GF-D8 (cell line): Measurements from ENCODE around the gene MPRIP.

Experiments used
- DNase-seq: peaks from one replicate; lab custom pipeline; 2025; lab: John Stamatoyannopoulos, UW

Gene MPRIP

DNA sequence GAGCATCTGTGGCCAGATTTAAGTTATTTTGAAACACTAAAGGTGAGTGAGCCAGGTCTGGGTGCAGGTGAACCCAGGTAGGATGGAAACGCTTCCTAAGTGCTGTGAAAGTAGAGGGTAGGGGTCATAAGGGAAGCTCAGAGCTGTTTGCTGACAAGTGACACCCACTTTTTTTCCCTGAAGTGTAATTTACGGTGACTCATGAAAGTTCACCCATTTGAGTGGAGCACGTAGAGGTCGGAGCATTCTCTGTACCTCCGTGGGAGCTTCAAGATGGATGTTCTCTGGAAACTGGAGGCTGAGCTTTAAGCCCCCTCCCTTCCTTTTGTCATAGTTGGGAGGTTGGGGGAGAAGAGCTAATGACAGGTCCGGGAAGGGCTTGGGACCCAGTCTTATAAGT is 44.3 kb downstream of the MPRIP start:
- no peak for DNase-seq

DNA sequence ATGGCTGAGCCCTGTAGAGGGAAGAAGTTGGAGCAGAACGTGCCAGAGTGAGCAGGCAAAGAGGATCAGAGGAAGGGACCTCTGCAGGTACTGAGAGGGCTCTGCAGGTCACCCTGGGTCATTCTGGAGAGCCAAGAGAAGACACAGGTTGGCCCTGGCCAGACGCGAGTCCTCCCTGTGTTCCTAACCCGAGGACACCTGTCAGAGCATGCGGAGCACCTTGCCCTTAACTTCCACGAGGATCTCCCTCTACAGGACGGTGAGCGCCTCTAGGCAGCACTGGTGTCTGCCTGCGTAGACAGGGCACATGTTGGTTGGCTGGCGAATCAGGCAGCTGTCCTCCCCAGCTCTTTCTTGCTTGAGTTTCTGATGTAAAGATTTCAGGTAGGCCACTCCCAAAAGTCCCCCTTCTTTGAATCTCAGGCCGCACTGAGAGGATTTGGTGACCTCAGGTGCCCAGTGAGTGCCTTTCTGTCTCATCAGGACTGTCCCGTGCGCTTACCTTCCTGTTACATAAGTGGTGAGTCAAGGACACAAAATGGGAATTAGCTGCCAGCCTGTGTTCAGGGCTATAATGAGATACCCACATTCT is 45.3 kb downstream of the MPRIP start:
- no peak for DNase-seq

DNA sequence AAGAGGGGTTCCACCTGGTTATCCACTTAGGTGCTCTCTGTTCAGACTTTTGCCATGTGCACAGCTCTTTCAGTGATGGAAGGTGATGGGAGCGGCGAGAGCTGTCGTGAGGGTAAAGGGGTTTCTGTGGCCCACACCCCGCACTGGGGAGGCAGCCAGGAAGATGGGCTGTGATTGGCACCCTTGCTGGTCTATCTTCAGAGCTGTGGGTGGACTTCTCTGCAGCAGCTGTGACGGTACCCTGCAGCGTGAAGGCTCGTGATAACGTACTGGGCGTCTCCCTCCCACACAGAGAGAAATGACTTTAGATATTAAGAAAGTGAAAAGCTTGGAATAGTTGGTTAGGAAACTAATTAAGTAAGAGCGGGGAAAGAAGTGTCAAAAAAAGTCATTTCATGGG is 45.8 kb downstream of the MPRIP start:
- no peak for DNase-seq

DNA sequence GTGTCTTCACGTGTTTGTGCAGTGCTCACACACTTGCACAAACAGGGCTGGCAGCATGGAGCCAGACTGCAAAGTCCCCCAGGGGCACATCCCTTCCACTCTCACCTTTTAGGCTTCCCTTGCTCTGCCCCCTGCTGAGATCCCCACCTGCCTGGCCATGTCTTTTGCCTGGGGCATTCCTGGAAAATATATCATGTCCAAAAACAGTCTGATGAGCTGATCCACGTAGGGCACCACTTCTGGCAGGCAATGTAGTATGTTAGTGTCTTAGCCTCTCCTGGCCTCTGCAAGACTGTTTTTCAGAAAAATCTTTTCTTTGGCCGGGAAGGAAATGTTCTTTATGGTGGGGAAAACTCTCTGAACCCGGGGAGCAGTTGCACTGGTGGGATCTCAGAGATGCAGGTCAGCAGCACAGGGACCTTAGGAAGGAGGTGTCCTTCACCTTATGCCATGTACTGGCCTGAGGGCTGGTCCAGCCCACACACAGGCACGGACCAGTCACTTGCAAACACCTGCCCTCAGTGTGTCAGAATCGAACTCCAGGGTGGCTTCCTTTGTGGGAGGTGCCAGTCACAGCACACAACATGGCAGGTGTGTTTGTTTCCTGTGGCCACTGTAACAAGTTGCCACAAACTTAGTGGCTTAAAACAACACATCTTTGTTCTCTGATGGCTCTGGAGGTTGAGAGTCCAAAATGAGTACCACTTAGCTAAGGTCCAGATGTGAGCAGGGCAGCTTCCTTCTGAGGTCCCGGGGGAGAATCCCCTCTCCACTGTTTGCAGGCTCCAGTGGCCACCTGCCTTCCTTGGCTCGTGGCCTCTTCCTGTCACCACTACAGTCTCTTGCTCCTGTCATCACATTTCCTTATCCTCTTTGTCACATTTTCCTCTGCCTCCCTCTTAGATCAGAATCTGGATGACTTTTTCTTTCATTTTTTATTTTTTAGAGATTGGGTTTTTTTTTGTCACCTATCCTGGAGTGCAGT is 46.6 kb downstream of the MPRIP start:
- DNase-seq: no peak

DNA sequence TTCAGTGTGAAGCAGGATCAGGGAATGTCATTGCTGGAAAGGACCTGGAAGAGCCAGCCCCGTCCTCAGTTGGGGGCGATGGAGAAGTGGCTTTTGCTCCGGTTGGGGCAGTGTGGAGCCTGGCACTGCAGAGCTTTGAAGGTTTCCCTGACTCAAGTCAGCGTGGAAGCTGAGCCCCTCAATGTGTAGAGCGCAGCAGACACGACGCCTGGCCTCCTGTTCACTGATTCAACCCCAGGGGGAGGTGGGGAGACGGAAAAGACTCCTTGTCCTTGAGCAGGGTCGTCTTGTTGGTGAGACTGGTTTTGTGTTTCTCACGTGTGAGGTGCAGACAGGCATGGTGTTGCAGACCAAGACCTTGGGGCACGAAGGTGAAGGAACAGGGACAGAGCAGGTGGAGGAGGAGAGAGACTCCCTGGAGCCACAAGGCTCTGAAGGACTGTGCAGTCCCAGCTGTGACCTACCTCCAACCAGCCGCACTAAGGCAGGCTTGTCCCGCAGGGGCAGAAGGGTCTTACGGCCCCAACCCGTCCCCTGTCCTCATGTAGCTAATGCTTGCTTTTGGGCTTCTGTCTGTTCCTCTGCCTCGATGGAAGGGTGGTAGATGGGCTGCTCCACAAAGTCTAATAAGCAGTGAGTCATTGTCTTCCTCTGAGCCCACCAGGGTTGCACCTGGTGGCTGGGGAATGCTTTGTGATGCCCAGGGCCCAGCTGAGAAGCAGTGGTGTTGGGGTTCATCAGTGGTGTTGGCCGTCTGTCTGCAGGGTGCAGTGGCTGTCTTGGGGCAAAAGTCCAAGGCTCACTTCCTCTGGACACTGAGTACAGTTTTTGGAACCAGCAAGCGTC is 47.8 kb downstream of the MPRIP start:
- DNase-seq: no peak

DNA sequence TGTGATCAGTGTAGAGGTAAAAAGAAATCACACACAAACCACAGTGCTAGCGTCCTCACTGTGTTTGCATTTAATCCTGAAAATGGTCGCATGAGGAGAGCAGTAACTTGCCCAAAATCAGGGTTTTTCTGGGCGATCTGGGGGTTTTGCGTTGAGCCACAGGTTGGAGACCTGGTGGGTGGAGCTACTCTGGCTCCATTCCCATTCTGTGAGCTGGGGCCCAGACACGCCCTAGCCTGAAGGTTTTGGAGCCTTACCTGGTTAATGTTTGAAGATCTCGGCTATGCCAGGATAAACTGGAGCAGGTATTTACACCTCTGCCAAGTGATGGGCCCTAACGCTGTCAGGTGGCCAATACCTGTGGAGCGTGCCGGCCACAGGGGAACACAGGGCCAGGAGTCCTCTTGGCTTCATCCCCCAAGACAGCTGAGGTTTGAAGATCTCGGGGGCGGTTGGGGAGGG is 48.4 kb downstream of the MPRIP start:
- DNase-seq: no peak

DNA sequence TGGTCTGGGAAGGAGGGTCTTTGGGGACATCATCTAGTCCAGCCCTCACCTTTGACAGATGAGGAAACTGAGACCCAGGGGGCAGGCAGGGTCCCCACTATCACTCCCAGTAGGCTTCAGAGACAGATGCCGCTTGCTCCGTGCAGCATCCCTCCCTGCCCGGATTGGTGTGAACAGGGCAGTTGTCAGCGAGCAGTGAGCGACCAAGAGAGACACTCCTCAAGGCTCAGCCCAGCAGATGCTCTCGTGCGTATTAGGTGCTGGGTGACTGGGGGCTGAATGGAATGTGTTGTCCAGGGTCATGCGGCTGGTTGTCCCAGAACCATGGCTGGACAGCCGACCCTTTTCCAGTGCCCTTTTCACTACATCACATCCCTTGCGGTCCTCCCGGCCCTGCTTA is 49.0 kb downstream of the MPRIP start:
- no peak for DNase-seq

DNA sequence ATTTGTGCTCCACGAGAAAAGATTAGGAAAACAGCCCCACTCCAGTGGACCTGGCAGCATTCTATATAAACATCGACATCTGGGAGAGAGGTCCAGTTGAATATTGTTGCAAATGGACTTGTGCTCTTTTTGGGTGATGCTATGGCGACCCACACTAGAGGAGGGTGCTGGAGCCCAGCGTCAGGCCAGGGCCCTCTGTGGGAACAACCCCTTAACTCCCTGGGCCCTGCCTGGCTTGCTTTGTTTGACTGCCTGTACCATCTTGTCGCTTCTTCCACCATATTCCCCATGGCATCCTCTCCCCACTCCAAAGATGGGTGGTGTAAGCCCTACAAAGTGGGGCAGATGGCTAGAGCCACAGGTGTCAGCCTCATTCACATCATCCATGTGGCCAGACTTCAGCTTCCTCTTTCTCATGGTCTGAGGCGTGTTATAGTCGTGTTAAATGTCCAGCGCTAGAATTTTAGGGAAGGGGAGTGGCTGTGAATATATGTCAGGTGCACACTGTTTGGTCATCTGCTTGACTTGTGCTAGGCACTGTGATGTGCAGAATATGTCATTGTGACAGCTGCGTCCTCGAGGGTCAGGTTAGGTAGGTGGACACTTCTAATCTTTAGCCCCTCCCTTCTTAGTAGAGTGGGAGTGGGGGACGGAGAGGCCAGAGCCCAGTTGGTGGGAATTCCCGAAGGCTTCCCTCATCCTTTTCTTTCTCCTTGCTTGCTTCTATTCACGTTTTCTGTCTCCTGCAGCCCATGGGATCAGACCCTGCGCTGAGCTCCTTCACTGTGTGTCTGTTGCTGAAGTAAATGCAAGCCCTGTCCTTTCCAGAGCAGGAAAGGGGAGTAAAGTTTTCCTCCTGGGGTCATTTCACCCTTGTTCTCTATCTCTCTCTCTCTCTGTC is 49.8 kb downstream of the MPRIP start:
- DNase-seq: no peak

DNA sequence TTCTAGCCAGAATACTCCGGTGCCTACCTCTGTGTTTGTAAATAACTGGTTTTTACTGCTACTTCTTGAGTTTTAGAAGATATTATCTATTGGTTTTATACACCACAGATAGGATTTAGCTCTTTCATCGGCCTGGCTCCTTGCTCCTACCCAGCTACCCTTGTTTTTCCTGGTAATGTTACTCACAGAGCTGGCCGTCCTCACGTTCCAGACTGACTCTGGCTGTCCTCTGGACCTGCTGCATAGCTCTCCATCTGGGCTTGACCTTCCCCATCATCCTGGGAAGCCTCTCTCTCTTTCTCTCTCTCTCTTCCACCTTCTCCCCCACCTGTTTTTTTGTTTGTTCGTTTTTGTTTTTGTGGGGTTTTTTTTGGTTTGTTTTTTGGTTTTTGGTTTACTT is 51.5 kb downstream of the MPRIP start:
- DNase-seq: no peak

DNA sequence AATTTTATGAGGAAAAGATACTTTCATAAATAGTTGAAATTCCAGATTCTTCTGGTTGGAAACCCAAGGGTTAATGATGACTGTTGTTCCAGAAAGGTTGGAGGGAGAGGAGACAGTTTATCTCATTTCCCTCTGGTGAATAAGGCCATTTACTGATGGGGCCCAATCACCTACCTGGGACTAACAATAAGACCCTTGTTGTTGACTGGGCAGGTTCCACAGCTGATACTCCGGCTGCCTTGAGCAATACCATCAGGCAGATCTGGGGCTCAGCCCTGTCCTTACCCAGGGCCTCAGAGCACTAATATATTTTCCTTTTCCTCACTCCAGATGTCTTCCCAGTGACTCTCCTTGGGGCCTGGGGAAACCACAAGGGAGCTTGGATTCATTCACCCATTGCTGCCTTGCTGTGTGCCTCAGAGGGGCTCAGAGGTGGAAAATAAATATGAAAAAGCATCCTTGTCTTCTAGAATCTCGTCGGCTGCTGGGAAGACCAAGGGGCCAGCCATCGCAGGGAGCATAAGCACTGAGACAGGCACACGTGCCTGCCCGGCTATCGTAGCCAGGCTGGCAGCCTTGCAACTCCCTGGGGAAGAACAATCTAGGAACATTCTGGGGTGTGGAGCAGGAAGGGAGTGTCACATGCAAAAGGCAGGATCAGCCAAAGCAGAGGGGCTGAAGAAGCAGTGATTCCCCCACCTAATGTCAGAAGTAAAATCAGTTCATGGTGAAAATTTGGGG is 54.4 kb downstream of the MPRIP start:
- DNase-seq: no peak

DNA sequence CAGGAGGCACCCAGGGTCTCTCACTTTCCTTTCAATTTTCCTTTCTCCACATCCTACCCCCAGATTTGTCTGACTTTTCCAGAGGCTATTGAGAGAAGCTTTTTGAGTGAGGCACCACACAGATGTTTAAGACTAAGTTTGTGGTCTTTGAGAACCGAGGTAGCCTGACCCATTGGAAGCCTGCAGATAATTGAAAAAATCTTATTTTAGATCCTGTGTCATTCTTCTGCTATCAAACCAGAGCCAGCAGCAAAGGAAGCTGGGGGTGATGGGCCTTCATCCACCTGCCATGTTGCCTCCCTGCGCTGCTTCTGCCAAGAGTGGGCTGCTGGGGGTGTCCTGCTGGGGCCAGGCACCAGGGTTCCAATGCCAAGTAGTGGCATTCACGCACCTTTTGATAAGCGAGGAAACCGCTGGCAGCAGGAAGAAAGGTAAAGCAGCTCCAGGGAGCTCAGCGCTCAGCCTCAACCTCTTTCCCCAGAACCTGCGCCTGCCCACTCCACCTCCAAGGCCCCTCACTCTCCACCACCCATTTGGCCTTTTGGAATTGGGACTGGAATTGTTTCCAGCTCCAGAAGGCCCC is 55.6 kb downstream of the MPRIP start:
- DNase-seq: no peak

DNA sequence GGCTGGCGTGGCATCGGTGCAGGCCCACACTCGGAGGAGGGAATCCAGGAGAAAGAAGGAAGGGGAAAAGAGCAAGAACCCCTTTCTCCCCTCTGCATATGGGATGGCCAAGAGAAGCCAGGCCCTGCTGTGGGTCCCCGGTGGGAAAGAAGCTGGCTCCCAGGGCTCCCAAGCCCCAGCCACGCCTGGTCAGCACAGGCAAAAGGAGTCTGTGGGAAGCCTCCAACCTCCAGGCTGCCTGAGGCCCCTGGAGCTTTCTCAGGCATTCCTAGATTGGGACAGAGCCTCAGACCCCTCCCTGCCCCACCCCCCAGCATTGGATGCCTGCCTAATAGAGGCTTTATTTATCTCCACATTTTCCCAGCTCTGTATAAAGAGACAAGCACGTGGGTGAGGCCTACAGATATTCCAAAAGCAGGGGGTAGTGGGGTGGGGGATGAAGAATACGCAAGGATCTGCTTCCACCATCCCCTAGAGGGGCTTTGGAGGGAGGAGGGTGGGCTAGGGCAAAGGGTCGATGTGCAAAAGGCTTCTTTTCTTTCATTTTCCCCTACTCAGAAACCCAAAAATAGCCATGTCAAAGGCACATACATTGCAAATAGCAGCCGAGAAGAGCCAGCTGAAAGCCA is 56.4 kb downstream of the MPRIP start:
- DNase-seq: no peak

DNA sequence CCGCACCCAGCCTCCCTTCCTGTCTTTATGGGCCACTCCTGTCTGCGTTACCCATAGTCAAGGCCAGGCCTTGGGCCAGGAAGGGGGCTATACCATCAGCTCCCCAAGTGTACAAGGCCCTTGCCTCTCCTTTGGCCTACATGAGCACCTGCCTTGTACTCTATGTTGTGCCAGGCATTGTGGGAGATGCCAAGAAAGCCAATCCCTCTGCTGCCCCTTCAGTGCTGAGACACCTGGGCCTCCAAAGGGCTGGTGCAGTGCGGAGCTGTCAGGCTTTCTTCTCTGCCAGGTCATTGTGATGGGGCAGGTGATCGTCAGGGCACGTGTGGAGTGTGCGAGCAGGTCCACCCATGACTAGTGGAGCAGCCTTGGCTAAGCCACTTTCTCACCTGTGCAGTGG is 59.9 kb downstream of the MPRIP start:
- no peak for DNase-seq

DNA sequence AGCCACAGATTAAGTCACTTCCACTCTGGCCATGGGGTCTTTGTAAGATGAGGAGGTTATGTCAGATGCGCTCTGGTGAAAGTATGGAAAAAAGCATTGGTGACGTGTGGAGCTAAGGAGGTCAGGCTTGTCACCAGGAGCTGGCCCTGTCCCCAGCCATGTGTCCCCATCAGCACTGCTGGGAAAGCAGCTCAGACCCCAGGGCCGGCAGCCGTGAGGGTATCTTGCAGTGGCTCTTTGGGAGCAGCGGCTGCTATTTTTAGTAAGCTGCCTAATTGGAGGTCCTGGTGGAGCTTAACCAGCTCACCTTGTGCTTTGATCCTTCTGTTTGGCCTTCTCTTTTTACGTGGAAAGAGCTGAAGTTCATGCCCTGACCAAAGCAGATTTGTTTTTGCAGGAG is 60.9 kb downstream of the MPRIP start:
- DNase-seq: no peak

DNA sequence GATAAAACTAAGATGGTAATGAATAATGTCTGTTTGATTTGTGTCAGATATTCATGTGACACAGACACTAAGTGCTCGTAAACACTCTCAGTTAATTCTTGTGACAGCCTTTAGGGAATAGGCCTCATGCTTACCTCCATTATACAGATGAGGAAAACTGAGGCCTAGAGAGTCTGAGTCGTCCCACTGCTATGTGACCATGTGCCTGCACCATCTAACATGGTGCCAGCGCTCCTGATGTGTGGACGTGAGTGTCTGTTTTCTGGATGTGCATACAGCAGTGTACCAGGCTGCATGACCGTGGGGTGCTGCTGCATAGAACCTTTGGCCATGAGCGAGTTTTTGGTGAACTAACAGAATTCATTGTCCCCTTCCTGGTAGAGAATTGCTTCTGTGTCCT is 61.8 kb downstream of the MPRIP start:
- DNase-seq: no peak

DNA sequence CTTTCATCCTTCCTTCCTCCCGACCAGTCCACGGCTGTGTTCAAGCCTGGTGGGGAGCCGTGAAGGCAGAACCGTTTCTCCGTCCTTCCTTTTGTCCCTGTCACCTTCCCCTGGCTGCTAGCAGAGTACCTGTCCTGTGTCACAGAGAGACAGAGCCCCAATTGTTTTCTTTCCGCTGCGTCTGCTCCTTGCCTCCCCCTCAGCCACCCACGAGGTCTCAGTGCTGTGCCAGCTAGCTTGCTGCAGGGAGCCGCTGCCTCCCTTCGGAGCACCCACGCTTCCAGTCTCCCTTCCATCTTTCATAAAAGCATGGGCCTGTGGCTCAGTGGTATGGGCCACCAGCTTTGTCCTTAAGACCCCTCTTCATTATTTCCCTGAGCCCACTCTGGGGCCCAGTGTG is 62.2 kb downstream of the MPRIP start:
- DNase-seq: no peak

DNA sequence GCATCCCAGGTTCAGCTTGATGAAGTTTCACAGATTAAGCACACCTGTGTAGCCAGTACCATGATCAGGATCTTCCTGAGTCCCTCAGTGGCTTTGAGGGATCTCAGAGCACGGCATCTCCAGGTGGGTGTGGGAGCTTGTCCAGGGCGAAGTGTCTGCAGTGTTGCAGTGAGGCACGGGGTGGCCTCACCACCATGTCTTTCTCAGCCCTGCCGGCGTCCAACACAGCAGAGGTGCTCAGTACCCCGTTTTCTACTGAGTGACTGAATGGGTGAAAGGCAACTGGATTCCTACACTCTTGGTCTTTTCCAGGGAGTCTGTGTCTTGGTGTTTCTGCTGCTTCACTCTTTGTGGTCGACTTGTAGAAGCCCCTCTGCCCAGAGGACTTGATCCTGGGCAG is 63.7 kb downstream of the MPRIP start:
- DNase-seq: no peak

DNA sequence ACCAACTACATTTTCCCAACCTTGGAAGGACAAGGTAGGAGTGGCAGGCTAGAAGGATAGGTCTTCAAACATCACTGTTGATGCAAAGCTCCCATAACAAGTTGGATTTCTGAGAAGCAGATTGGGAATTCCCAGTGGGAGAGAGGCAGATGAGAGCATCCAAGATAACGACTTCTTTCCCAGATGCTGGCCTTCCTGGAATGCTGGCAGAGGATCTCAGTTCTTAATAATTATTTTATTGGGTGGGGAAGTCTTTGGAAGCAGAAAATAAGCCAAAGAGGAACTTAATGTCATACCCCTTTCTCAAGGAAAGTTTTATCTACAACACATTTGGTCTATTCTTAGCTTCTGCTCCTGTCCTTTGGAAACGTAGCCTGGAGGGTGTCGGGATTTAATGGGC is 64.5 kb downstream of the MPRIP start:
- DNase-seq: no peak

DNA sequence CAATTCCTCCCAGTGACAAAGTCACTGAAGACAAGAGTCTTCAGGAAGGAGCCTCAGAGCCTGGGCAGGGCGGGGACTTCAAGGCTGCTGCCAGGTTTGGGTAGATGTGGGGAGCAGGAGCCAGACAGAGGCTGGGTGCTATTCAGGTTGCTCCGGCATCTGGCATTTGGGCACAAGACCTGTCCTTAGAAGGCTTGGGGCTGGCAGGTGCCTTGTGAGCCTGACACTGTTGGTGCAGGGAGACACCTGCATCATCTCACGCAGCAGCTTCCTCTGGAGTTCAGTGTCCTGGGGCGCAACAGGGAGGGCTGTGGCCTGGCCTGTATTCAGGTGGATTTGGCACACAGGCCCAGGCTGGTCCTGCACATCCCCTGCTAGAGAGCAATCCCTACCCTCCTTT is 65.0 kb downstream of the MPRIP start:
- DNase-seq: no peak

DNA sequence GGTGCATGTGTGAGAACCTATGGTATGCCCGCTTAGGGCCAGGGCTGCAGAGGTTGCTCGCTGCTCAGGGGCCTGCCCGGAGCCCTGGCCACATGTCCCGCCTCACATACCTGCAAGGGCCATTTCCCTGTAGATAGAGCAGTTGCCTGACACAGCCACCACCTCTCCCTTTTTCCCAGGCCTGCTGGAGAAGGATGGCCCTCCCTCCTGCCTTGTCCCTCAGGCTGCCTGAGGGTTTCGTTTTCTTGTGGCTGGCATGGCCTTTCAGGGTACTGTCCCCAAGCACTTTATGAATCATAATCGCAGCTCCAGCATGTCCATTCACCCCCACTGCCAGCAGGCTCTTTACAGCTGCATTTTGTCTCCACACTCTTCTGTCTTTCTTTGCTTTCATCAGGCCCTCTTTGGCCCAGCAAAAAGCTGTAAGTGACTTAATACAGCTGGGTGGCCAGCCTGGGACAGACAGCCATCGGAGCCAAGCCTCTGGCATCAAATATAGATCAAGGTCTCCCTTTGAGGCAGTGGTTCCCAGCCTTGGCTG is 65.7 kb downstream of the MPRIP start:
- DNase-seq: no peak
